Smooth muscle cell (in vitro differentiated cells): ENCODE measurements around the gene CAMKMT. TPM values are rescaled to one million over a fixed set of nuclear protein-coding genes. Genes with fewer than 3 reads are reported as not detected.

Experiments used
- DNase-seq: peaks from one replicate; lab custom pipeline; 2025; ENCODE audit not compliant: unreplicated experiment; lab: John Stamatoyannopoulos, UW
- H2AFZ ChIP-seq: fragments of 200-600 bp; sonication (generic); 2 replicates; pipeline ENCODE4 v1.6.0; 2016; ENCODE audit warnings: antibody characterized with exemption, low read depth, mild to moderate bottlenecking
- H3F3A ChIP-seq: fragments of 200-600 bp; sonication (generic); 2 replicates; pipeline ENCODE4 v1.6.0; 2017; ENCODE audit warnings: antibody characterized with exemption, low read depth
- H3K27ac ChIP-seq: fragments of 200-600 bp; sonication (generic); 2 replicates; pipeline ENCODE4 v1.5.1; 2016; ENCODE audit warnings: low read depth, mild to moderate bottlenecking
- H3K27me3 ChIP-seq: fragments of 200-600 bp; sonication (generic); 2 replicates; pipeline ENCODE4 v1.6.1; 2016; ENCODE audit warnings: low read depth, mild to moderate bottlenecking
- H3K36me3 ChIP-seq: fragments of 200-600 bp; sonication (generic); 2 replicates; pipeline ENCODE4 v1.5.1; 2016; ENCODE audit warnings: low read depth
- H3K4me1 ChIP-seq: fragments of 200-600 bp; sonication (generic); 2 replicates; pipeline ENCODE4 v1.5.1; 2016; ENCODE audit warnings: low read depth
- H3K4me2 ChIP-seq: fragments of 200-600 bp; sonication (generic); 2 replicates; pipeline ENCODE4 v1.6.0; 2016; ENCODE audit warnings: mild to moderate bottlenecking
- H3K4me3 ChIP-seq: fragments of 200-600 bp; sonication (generic); 2 replicates; pipeline ENCODE4 v1.5.1; 2016; ENCODE audit warnings: mild to moderate bottlenecking
- H3K79me2 ChIP-seq: fragments of 200-600 bp; sonication (generic); 2 replicates; pipeline ENCODE4 v1.6.0; 2016; ENCODE audit warnings: low read depth, mild to moderate bottlenecking
- H3K9ac ChIP-seq: fragments of 200-600 bp; sonication (generic); 2 replicates; pipeline ENCODE4 v1.6.0; 2016; ENCODE audit warnings: low read depth
- H3K9me3 ChIP-seq: fragments of 200-600 bp; sonication (generic); replicated peaks from 2 replicates; pipeline ENCODE4 v1.5.1; 2016; ENCODE audit warnings: low read depth
- H4K20me1 ChIP-seq: fragments of 200-600 bp; sonication (generic); 2 replicates; pipeline ENCODE4 v1.6.0; 2016; ENCODE audit warnings: low read depth
- WGBS: methylation state at CpG from one replicate; pipeline ENCODE4 v1.1.7; 2016; ENCODE audit warnings: low lambda C conversion rate; 5-methylcytosine and 5-hydroxymethylcytosine counted together
- polyA plus RNA-seq: library from polyadenylated mRNA; unstranded; fragments of >200 nt; fragmentation: Nextera tagmentation; extraction: Ambion mirVana; gene quantifications from 2 replicates; pipeline ENCODE4 v1.2.1, GENCODE V29; 2016
- total RNA-seq: library from RNA; depleted of rRNA; stranded (reverse); fragments of >200 nt; gene quantifications from 2 replicates; pipeline ENCODE4 v1.2.3, GENCODE V29; 2014
- TF ChIP-seq, protein P1 (sequence below): fragments of 200-600 bp; sonication (generic); IDR thresholded peaks from 2 replicates; pipeline ENCODE4 v1.5.1; 2017; ENCODE audit warnings: borderline replicate concordance, mild to moderate bottlenecking, antibody characterized with exemption; ENCODE audit not compliant: insufficient read depth, poor library complexity, severe bottlenecking

Gene CAMKMT
- total and polyA plus RNA-seq, 2 experiments from 2014 or later: 7.2 to 7.6 TPM

GRCh38 chr2:44766220-44766619, 404.5 kb downstream of the CAMKMT start:
- Histone ChIP-seq H3K4me1 (peaks cover 39% of the 10 kb centered on the region), H2AFZ (no peak overlapping the region), H3K27me3 (peaks cover 83% of the 10 kb centered on the region), H4K20me1 (no peaks in the 10 kb centered on the region), H3K79me2 (no peaks in the 10 kb centered on the region), H3K36me3 (no peaks in the 10 kb centered on the region), H3K4me2 (no peak overlapping the region), H3K27ac (no peak overlapping the region), H3F3A (no peaks in the 10 kb centered on the region), H3K9me3 (no peaks in the 10 kb centered on the region), H3K9ac (no peak overlapping the region), H3K4me3 (no peak overlapping the region)
- DNase-seq: no peak
- TF ChIP-seq, protein P1, sequence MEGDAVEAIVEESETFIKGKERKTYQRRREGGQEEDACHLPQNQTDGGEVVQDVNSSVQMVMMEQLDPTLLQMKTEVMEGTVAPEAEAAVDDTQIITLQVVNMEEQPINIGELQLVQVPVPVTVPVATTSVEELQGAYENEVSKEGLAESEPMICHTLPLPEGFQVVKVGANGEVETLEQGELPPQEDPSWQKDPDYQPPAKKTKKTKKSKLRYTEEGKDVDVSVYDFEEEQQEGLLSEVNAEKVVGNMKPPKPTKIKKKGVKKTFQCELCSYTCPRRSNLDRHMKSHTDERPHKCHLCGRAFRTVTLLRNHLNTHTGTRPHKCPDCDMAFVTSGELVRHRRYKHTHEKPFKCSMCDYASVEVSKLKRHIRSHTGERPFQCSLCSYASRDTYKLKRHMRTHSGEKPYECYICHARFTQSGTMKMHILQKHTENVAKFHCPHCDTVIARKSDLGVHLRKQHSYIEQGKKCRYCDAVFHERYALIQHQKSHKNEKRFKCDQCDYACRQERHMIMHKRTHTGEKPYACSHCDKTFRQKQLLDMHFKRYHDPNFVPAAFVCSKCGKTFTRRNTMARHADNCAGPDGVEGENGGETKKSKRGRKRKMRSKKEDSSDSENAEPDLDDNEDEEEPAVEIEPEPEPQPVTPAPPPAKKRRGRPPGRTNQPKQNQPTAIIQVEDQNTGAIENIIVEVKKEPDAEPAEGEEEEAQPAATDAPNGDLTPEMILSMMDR: no peak
- WGBS: 90% methylated on average over 5 of the region's 5 CpGs

- DNase-seq: no peak
- Histone ChIP-seq H3K9me3 (no peaks in the 10 kb centered on the region), H4K20me1 (no peaks in the 10 kb centered on the region), H3K4me3 (no peak overlapping the region), H3F3A (no peaks in the 10 kb centered on the region), H3K9ac (no peak overlapping the region), H3K36me3 (no peaks in the 10 kb centered on the region), H2AFZ (no peak overlapping the region), H3K4me2 (no peak overlapping the region), H3K4me1 (peaks cover 45% of the 10 kb centered on the region), H3K27ac (no peak overlapping the region), H3K79me2 (no peaks in the 10 kb centered on the region), H3K27me3 (peaks cover 88% of the 10 kb centered on the region)
- 86% methylated on average over 1 of the region's 1 CpG for WGBS
- TF ChIP-seq, protein P1: no peak
Measured at GRCh38 chr2:44766777-44767176, 405.0 kb downstream of the CAMKMT start.

DNA sequence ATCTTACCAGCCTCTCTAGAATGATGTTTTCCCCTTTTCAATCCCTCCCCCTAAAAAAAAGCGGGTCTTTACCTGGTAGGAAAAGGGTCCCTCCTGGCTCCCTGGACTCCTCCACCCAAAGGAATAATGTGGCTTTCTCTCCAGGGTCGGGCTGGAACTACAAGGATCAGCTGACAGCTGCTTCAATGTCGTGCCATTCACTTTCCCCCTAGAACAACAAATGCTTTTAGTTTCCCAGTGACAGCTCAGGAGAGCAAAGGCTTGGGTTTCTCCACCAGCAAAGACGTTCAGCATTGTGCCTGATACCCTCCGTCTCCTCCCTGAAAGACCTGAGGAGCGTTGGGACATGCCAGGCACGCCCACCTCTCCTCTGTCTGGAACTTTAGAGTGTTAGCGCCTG, 405.9 kb downstream of the CAMKMT start:
- Histone ChIP-seq H4K20me1 (no peaks in the 10 kb centered on the region), H3K4me2 (no peak overlapping the region), H3K36me3 (no peaks in the 10 kb centered on the region), H3K4me1 (peaks cover 53% of the 10 kb centered on the region), H3K9me3 (no peaks in the 10 kb centered on the region), H3K27me3 (peaks cover 94% of the 10 kb centered on the region), H3F3A (no peaks in the 10 kb centered on the region), H3K4me3 (no peak overlapping the region), H2AFZ (no peak overlapping the region), H3K79me2 (no peaks in the 10 kb centered on the region), H3K9ac (no peak overlapping the region), H3K27ac (no peak overlapping the region)
- 62% methylated on average over 8 of the region's 8 CpGs for WGBS
- TF ChIP-seq, protein P1: no peak
- DNase-seq: no peak

DNA sequence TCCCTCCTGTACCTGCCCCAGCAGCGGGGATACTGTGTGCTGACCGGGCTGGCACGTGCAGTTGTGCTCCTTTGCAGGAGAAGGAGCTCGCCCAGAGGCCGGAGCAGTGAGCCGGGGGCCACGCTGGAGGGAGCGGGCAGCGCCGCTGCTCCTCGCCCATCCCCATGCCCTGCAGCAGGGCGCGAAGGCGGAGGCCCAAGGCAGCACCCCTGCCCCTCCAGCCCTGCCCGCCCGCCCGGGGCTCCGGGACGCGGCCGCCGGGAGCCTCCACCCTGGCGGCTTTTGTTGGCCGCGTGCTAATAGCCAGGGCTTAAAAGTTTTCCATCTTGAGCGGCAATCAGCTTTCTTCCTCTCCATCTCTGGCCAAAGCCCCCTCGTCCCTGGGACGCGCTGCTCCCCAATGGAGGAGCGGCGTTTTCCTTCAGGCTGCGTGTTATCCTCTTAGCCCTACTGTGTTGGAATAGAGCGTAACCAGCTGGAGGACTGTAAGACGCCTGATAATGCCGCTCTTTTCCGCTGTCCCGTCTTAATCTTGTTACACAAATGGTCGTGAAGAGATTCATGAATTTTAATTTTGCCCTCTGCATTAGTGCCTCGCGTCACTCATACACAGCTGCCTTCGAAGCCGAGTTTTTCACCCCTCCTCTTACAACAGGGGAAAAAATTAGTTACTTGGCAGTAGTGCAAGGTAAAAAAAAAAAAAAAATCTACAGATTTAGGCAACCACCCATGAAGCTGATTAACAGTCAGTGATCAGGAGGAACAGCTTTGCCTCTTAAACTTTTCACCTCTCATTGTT, 406.9 kb downstream of the CAMKMT start:
- H3K36me3 ChIP-seq: no peaks in the 10 kb centered on the region
- no peak overlapping the region for H3K4me3 ChIP-seq
- H3K27ac ChIP-seq: no peak overlapping the region
- no peaks in the 10 kb centered on the region for H3F3A ChIP-seq
- H2AFZ ChIP-seq: no peak overlapping the region
- no peaks in the 10 kb centered on the region for H3K79me2 ChIP-seq
- 9% methylated on average over 35 of the region's 42 CpGs for WGBS
- peaks cover 95% of the 10 kb centered on the region for H3K27me3 ChIP-seq
- TF ChIP-seq, protein P1: no peak
- H3K4me1 ChIP-seq: peaks cover 58% of the 10 kb centered on the region
- DNase-seq: no peak
- no peak overlapping the region for H3K9ac ChIP-seq
- peak overlapping the region; percentile 61 for H3K4me2 ChIP-seq
- H4K20me1 ChIP-seq: no peaks in the 10 kb centered on the region
- H3K9me3 ChIP-seq: no peaks in the 10 kb centered on the region
